Hepatocyte (in vitro differentiated cells): Measurements from ENCODE around the gene BIN2.

Source experiments
- CTCF ChIP-seq: fragments of 200-600 bp; sonication (generic); IDR thresholded peaks from 2 replicates; pipeline ENCODE4 v1.5.1; 2016; ENCODE audit warnings: antibody characterized with exemption, mild to moderate bottlenecking; ENCODE audit not compliant: poor library complexity
- EZH2 ChIP-seq: fragments of 200-600 bp; sonication (generic); IDR thresholded peaks from 2 replicates; pipeline ENCODE4 v1.6.1; 2016; ENCODE audit warnings: antibody characterized with exemption, mild to moderate bottlenecking, borderline replicate concordance
- EZH2phosphoT487 ChIP-seq: fragments of 200-600 bp; sonication (generic); IDR thresholded peaks from one replicate; pipeline ENCODE4 v1.6.1; 2018; ENCODE audit warnings: antibody characterized with exemption, mild to moderate bottlenecking, low read depth, moderate library complexity; ENCODE audit not compliant: unreplicated experiment, severe bottlenecking

- TF ChIP-seq CTCF, result no peak
- no peak for TF ChIP-seq EZH2phosphoT487
- no peak for TF ChIP-seq EZH2
These were observed 52.9 kb downstream of the BIN2 start for GRCh38 chr12:51270951-51271518.
